Skeletal muscle tissue (tissue), 4 donors: Measurements from ENCODE around the gene KCNQ5. TPM values are rescaled to one million over a fixed set of nuclear protein-coding genes. Genes with fewer than 3 reads are reported as not detected.

Experiments used
- H3K27ac ChIP-seq: one replicate; pipeline ENCODE4 v1.7.0; 2013; ENCODE audit warnings: mild to moderate bottlenecking, low read depth, low read length, inconsistent platforms
- H3K27me3 ChIP-seq, 3 donors: one replicate each; pipeline ENCODE4 v1.7.0; 2013; ENCODE audit warnings: low read length in 3 of 3; ENCODE audit not compliant: control insufficient read depth in 3 of 3, insufficient read depth in 3 of 3
- H3K36me3 ChIP-seq, 3 donors: one replicate each; pipeline ENCODE4 v1.7.0; 2013; ENCODE audit warnings: low read length in 3 of 3; ENCODE audit not compliant: control insufficient read depth in 3 of 3, insufficient read depth in 3 of 3
- H3K4me1 ChIP-seq, 3 donors: one replicate each; pipeline ENCODE4 v1.7.0; 2013; ENCODE audit warnings: low read length in 3 of 3, mild to moderate bottlenecking in 3 of 3; ENCODE audit not compliant: control insufficient read depth in 3 of 3, insufficient read depth in 3 of 3
- H3K4me3 ChIP-seq, 3 donors: one replicate each; pipeline ENCODE4 v1.7.0; 2013; ENCODE audit warnings: low read length in 3 of 3
- H3K9ac ChIP-seq, 3 donors: one replicate each; pipeline ENCODE4 v1.7.0; 2013; ENCODE audit warnings: low read length in 3 of 3, mild to moderate bottlenecking in 3 of 3, moderate library complexity in 2 of 3, low read depth in 1 of 3
- H3K9me3 ChIP-seq, 3 donors: one replicate each; pipeline ENCODE4 v1.7.0; 2013; ENCODE audit warnings: low read length in 3 of 3; ENCODE audit not compliant: control insufficient read depth in 3 of 3
- total RNA-seq: library from RNA; depleted of rRNA; stranded (reverse); fragments of >200 nt; gene quantifications from one replicate; pipeline ENCODE4 v1.2.3, GENCODE V29; 2014
- donor health status: Osteomylitis.

The KCNQ5 gene
- total RNA-seq, 1 donor from 2014 or later, result 0.52 TPM

DNA sequence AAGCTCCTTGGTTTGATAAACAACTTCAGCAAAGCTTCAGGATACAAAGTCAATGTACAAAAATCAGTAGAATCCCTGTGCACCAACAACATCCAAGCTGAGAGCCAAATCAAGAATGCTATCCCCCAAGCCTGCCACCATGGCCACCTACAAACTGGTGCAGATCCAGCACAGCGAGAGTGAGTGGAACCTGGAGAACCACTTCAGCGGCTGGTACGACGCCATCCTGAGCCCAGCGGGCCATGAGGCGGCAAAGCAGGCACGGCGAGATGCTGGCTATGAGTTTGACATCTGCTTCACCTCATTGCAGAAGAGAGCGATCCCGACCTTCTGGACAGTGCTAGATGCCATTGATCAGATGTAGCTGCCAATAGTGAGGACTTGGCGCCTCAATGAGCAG is 433.1 kb downstream of the KCNQ5 start:
- Histone ChIP-seq H3K4me3 (no peak overlapping the region), H3K9me3 (no peaks in the 10 kb centered on the region), H3K9ac (no peak overlapping the region), H3K27ac (no peak overlapping the region), H3K36me3 (no peaks in the 10 kb centered on the region), H3K27me3 (no peaks in the 10 kb centered on the region), H3K4me1 (no peaks in the 10 kb centered on the region)

DNA sequence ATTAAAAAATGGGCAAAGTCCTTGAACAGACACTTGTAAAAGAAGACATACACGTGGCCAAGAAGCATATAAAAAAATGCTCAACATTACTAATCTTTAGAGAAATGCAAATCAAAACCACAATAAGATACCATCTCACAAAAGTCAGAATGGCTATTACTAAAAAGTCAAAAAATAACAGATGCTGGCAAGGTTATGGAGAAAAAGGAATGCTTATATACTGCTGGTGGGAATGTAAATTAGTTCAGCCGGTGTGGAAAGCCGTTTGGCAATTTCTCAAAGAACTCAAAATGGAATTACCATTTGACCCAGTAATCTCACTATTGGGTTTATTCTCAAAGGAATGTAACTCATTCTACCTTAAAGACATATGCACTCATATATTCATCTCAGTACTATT is 436.9 kb downstream of the KCNQ5 start:
- no peaks in the 10 kb centered on the region for H3K36me3 ChIP-seq
- H3K27ac ChIP-seq, result no peak overlapping the region
- H3K27me3 ChIP-seq, result no peaks in the 10 kb centered on the region
- H3K9me3 ChIP-seq, result no peaks in the 10 kb centered on the region
- no peak overlapping the region for H3K4me3 ChIP-seq
- H3K4me1 ChIP-seq, result no peaks in the 10 kb centered on the region
- H3K9ac ChIP-seq, result no peak overlapping the region

DNA sequence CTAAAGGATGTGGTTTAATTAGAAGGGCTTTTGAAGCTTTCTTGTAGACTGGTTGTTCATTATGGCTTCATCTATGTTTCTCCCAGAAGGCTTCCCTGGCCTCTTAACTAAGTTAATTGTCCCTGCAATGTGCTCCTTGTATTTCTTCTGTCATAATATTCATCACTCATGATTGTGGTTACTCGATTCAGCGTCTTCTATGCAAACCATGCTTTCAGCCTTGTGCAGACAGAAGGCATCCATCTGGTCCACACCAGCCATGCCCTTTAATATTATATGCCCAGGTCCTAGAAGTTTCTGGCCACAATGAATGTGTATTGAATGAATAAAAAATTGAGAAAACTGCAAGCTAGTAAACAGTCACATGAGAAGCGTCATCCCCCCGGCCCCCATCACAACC is 440.3 kb downstream of the KCNQ5 start:
- no peaks in the 10 kb centered on the region for H3K27me3 ChIP-seq
- no peaks in the 10 kb centered on the region for H3K4me1 ChIP-seq
- H3K9ac ChIP-seq, result no peak overlapping the region
- H3K9me3 ChIP-seq, result no peaks in the 10 kb centered on the region
- no peak overlapping the region for H3K27ac ChIP-seq
- H3K4me3 ChIP-seq, result no peak overlapping the region
- H3K36me3 ChIP-seq, result no peaks in the 10 kb centered on the region

DNA sequence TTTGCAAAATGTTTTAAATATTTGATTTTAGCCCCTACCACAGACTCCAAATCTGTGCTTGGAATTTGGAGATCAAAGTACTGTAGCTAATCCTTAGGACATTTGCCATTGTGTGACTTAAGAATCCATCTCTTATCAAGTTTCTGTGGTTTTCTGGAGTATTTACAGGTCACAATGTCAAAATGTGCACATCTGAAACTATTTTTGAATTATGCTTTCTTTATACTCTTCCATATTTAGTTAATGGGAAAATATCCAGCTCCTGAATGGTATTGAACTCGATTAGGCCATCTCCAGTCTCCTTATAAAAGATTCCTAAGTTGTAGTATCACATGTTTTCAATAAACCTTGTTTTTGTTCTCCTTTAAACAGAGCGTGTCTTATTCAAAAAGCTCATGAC is 441.0 kb downstream of the KCNQ5 start:
- H3K27me3 ChIP-seq, result no peaks in the 10 kb centered on the region
- no peak overlapping the region for H3K27ac ChIP-seq
- no peaks in the 10 kb centered on the region for H3K36me3 ChIP-seq
- no peaks in the 10 kb centered on the region for H3K4me1 ChIP-seq
- no peaks in the 10 kb centered on the region for H3K9me3 ChIP-seq
- no peak overlapping the region for H3K9ac ChIP-seq
- H3K4me3 ChIP-seq, result no peak overlapping the region

DNA sequence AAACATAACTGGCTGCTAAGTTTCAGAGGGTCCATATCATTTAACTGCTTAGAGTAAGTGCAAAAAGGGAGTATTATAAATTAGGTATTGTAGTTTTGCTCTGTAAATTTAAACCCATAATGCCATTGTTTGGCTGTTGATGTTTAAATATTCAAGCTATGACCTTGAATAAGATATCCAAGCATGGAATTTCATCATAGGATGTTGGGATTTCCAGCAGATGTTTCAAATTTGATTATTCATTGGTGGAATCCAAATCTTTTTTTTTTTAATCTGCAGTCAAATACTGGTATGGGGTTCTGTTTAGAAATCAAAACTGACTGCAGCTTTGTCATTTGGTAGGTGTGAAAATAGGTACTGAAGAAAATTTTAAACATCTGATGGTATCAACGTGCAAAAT is 442.4 kb downstream of the KCNQ5 start:
- no peak overlapping the region for H3K9ac ChIP-seq
- H3K27ac ChIP-seq, result no peak overlapping the region
- no peaks in the 10 kb centered on the region for H3K27me3 ChIP-seq
- no peaks in the 10 kb centered on the region for H3K9me3 ChIP-seq
- H3K4me1 ChIP-seq, result no peaks in the 10 kb centered on the region
- H3K36me3 ChIP-seq, result no peaks in the 10 kb centered on the region
- H3K4me3 ChIP-seq, result no peak overlapping the region

DNA sequence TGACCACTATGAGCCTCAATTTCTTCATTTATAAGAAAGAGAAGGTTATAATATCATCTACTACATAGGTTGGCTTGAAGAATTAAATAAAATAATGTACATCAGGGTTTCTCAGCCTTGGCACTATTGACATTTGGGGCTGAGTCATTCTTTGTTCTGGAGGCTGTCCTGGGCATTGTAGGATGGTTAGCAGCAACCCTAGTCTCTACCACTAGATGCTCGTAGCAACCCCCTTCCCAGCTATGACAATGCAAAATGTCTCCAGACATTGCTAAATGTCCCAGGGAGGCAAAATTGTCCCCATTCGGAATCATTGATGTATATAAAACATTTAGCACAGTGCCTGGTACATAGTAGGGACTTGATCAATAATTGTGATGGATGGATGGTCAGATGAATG is 451.4 kb downstream of the KCNQ5 start:
- no peaks in the 10 kb centered on the region for H3K4me1 ChIP-seq

DNA sequence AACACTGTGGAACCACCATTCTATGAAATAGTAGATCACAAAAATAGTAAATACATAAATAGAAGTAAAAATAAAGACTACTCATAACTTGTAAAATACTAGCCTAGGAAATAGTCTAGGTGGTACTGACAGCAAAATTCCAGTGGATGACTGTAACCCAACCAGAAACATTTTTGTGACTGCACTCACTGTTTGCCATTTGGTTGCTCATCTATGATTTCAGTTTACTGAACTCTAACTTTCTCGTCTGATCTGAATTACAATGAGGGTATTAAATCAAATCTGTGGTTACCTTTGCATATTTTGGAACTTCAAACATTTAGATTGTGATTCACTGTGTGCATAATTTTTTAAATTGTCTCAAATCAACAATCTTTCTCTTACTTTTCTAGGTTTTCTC is 452.3 kb downstream of the KCNQ5 start:
- Histone ChIP-seq H3K9ac (no peak overlapping the region), H3K9me3 (no peaks in the 10 kb centered on the region), H3K27ac (no peak overlapping the region), H3K4me1 (no peaks in the 10 kb centered on the region), H3K36me3 (no peaks in the 10 kb centered on the region), H3K27me3 (no peaks in the 10 kb centered on the region), H3K4me3 (no peak overlapping the region)

More for the DNA sequence above, 451.4 kb downstream of the KCNQ5 start:
- Histone ChIP-seq H3K36me3 (no peaks in the 10 kb centered on the region), H3K27ac (no peak overlapping the region), H3K4me3 (no peak overlapping the region), H3K9me3 (no peaks in the 10 kb centered on the region), H3K9ac (no peak overlapping the region), H3K27me3 (no peaks in the 10 kb centered on the region)

DNA sequence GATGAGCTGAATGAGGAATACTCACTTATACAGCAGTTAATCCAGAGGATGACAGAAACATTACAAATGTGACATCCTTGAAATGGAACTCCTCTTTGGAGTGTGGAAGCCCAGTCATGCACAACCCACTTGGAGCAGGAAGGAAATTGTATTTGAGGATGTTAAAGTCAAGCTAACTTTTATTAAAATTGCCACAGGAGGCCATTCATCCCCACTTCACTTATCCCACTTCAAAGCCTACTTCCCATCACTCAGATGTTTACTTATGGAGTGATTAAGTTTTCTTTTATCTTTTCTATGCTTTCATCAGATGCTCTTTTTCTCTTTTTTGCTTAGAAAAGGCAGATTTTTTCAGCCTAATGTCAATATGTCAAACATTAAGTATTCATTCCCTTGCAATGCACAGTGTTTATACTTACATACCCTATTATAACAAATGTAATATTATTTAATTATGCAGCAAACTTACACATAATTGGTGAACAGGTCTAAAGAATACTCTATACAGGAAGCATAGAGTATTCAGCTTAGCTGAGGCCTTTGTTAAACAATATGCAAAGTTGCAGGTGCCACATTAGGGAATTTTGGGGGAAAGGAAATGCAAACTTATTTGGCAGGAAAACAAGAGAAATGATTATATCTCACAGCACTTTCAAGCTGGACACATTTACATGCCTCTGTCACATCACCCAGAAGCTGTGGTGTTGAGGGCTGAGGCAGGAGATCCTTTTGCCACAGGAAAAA is 454.5 kb downstream of the KCNQ5 start:
- Histone ChIP-seq H3K4me1 (no peaks in the 10 kb centered on the region), H3K36me3 (no peaks in the 10 kb centered on the region), H3K27me3 (no peaks in the 10 kb centered on the region)

DNA sequence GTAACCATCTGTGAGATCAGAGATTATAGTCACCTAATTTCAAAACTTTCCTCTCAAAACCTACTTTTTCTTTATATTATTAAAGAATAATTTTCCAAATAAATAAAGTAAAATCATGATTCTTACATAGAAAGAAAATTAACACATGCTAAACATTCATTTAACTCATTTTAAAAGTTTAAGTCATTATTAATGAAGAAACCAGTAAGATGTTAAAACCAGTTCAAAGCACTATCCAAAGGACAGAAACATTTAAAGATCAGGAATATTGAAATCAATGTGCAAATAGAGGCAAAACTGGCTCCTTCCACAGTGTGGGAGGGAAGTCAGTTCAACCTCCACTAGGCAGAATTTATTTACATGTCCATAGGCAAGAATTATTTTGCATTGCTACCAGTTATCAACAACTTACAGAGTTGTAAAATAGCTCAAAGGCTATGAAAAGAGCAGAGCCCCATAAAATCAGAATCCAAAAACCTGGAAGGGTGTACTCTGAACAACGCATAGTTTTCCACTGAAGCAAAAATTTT is 456.5 kb downstream of the KCNQ5 start:
- Histone ChIP-seq H3K27ac (no peak overlapping the region), H3K36me3 (no peaks in the 10 kb centered on the region), H3K9ac (no peak overlapping the region), H3K27me3 (no peaks in the 10 kb centered on the region), H3K9me3 (no peaks in the 10 kb centered on the region), H3K4me3 (no peak overlapping the region), H3K4me1 (no peaks in the 10 kb centered on the region)

More for the DNA sequence above, 454.5 kb downstream of the KCNQ5 start:
- no peak overlapping the region for H3K4me3 ChIP-seq
- H3K27ac ChIP-seq, result no peak overlapping the region
- no peaks in the 10 kb centered on the region for H3K9me3 ChIP-seq
- no peak overlapping the region for H3K9ac ChIP-seq

DNA sequence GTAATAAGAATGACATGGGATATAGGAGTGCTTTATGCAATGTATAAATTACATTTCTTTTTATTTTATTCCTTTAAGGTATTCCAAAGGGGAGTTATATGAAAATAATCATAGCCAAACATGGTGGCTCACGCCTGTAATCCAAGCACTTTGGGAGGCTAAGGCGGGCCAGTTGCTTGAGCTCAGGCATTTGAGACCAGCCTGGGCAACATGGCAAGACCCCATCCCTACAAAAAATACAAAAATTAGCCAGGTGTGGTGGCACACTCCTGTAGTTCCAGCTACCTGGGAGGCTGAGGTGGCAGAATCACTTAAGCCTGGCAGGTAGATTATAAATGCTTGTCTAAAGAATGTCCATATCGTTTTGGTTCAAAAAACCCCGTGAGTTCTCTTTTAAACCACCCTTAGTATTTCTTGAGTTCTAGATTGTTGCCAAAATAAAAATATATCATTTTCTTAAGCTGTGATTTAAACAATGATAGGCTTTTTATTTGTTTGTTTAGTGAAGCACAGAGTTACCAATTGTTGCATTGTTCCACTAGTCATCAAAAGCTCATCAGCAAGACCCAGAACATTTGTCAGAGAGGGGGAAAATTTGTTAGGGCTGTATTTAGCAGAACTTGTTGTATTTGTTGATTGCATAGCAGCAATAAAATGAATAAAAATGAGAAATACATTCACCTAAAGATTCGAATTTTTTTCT is 457.2 kb downstream of the KCNQ5 start:
- no peaks in the 10 kb centered on the region for H3K27me3 ChIP-seq
- H3K9me3 ChIP-seq, result no peaks in the 10 kb centered on the region
- H3K4me1 ChIP-seq, result no peaks in the 10 kb centered on the region
- no peak overlapping the region for H3K4me3 ChIP-seq
- no peaks in the 10 kb centered on the region for H3K36me3 ChIP-seq
- H3K9ac ChIP-seq, result no peak overlapping the region
- no peak overlapping the region for H3K27ac ChIP-seq
